ENCODE data around the gene FMOD. TPM values are rescaled to one million over a fixed set of nuclear protein-coding genes. Genes with fewer than 3 reads are reported as not detected.
A peak's percentile ranks its signal among the peaks of the same experiment; 100 is the strongest.

FMOD gene
- total RNA-seq, 2 experiments from 2014 or later: not detected

- peak; percentile 94 for DNase-seq (ENCODE audit: low spot score)
- Histone ChIP-seq H3K79me2 (ENCODE audit: insufficient read depth, low read depth, low read length) (peaks cover 15% of the 10 kb centered on the region; the same call in 1 of the 2 replicates), H3K36me3 (ENCODE audit: insufficient read depth, low read length) (no peaks in the 10 kb centered on the region), H3K4me2 (ENCODE audit: low read length) (peak overlapping the region; percentile 88), H3K27ac (ENCODE audit: low read depth, low read length, poor library complexity, severe bottlenecking) (peak overlapping the region; percentile 98), H3K9me2 (ENCODE audit: insufficient read depth, low read length) (no peaks in the 10 kb centered on the region), H2AFZ (ENCODE audit: low read length) (no peak overlapping the region), H4K20me1 (ENCODE audit: insufficient read depth, low read length) (no peaks in the 10 kb centered on the region), H3K4me1 (ENCODE audit: insufficient read depth, low read length, poor library complexity, severe bottlenecking) (peaks cover 100% of the 10 kb centered on the region), H3K4me3 (ENCODE audit: low read depth, low read length, poor library complexity, severe bottlenecking) (peak overlapping the region; percentile 61), H3K9me3 (ENCODE audit: low read length) (no peaks in the 10 kb centered on the region)
- TF ChIP-seq CTCF (conservative IDR thresholded peaks at IDR 0.05; ENCODE audit: low read length): no peak
- no peak for TF ChIP-seq EZH2phosphoT487 (IDR thresholded peaks at IDR 0.05; ENCODE audit: borderline replicate concordance, low read depth, low read length)
- BruUV-seq (replicated peaks): no TSS peak
- POLR2A ChIA-PET: interaction anchor here (0.8 to 23.3 kb wide), 4 partner anchors 14 to 28 kb away, joined by 3 to 458 read pairs (median 123); partner anchors contain the start of gene BTG2
- intact Hi-C loops (cut with micrococcal nuclease; ENCODE audit: unreplicated experiment): loop anchor here (5.0 kb wide), 1 partner anchor 457 kb away; no protein-coding TSS in a partner anchor
- CTCF ChIA-PET (ENCODE audit: unreplicated experiment): interaction anchor here (0.6 to 1.8 kb wide), 7 partner anchors 12 to 30 kb away, joined by 3 to 12 read pairs (median 4); no protein-coding TSS in a partner anchor
Observed at GRCh38 chr1:203295796-203296195, 55.1 kb downstream of the FMOD start.

- CTCF ChIA-PET (ENCODE audit: unreplicated experiment): interaction anchor here (0.6 to 1.5 kb wide), 4 partner anchors 13 to 29 kb away, joined by 3 to 6 read pairs (median 4); no protein-coding TSS in a partner anchor
Observed at GRCh38 chr1:203291201-203292096, 59.5 kb downstream of the FMOD start.

More at GRCh38 chr1:203291201-203292096, 59.5 kb downstream of the FMOD start:
- POLR2A ChIA-PET: interaction anchor here (0.8 to 23.3 kb wide), 5 partner anchors 8 to 47 kb away, joined by 3 to 458 read pairs (median 32); partner anchors contain the start of gene BTG2
- peak overlapping the region; percentile 93 for H3K4me2 ChIP-seq (ENCODE audit: low read length)
- H3K4me1 ChIP-seq (ENCODE audit: insufficient read depth, low read length, poor library complexity, severe bottlenecking): peaks cover 99% of the 10 kb centered on the region
- DNase-seq (ENCODE audit: low spot score): no peak
- H3K27ac ChIP-seq (ENCODE audit: low read depth, low read length, poor library complexity, severe bottlenecking): peak overlapping the region; percentile 99
- H3K79me2 ChIP-seq (ENCODE audit: insufficient read depth, low read depth, low read length): peaks cover 14% of the 10 kb centered on the region; the same call in 1 of the 2 replicates
- no peaks in the 10 kb centered on the region for H3K9me3 ChIP-seq (ENCODE audit: low read length)
- no peak for TF ChIP-seq EZH2phosphoT487 (IDR thresholded peaks at IDR 0.05; ENCODE audit: borderline replicate concordance, low read depth, low read length)
- no peak for TF ChIP-seq CTCF (conservative IDR thresholded peaks at IDR 0.05; ENCODE audit: low read length)
- H2AFZ ChIP-seq (ENCODE audit: low read length): no peak overlapping the region
- H3K9me2 ChIP-seq (ENCODE audit: insufficient read depth, low read length): no peaks in the 10 kb centered on the region
- no peaks in the 10 kb centered on the region for H3K36me3 ChIP-seq (ENCODE audit: insufficient read depth, low read length)
- no TSS peak for BruUV-seq (replicated peaks)
- no peaks in the 10 kb centered on the region for H4K20me1 ChIP-seq (ENCODE audit: insufficient read depth, low read length)
- peak overlapping the region; percentile 63 for H3K4me3 ChIP-seq (ENCODE audit: low read depth, low read length, poor library complexity, severe bottlenecking)
- intact Hi-C loops (cut with micrococcal nuclease; ENCODE audit: unreplicated experiment): loop anchor here (5.0 kb wide), 1 partner anchor 1226 kb away; the partner anchor contains the start of gene MDM4

Small RNA genes lying within 50 kb of the gene (small RNA-seq; reads per million reads assigned to genes)
- gene AL359837.1: not detected
- 0.16 reads per million for gene RNU6-487P

Other genes starting within 250 kb of the FMOD start
- not detected in 2 replicates for gene ADORA1, start 223.4 kb downstream of the FMOD start, total RNA-seq (2014; rRNA removed; shearing (Covaris generic))
- gene ADORA1, start 223.4 kb downstream of the FMOD start, total RNA-seq (2022): not detected in 2 replicates
- not detected in 2 replicates for gene MYBPH, start 175.3 kb downstream of the FMOD start, total RNA-seq (2014; rRNA removed; shearing (Covaris generic))
- gene MYBPH, start 175.3 kb downstream of the FMOD start, total RNA-seq (2022): not detected in 2 replicates
- not detected in 2 replicates for gene CHI3L1, start 164.4 kb downstream of the FMOD start, total RNA-seq (2014; rRNA removed; shearing (Covaris generic))
- not detected in 2 replicates for gene CHI3L1, start 164.4 kb downstream of the FMOD start, total RNA-seq (2022)
- 1.9 TPM in 2 replicates for gene CHIT1, start 121.4 kb downstream of the FMOD start, total RNA-seq (2014; rRNA removed; shearing (Covaris generic))
- gene CHIT1, start 121.4 kb downstream of the FMOD start, total RNA-seq (2022): 3.6 and 4.6 TPM in 2 replicates
- gene BTG2, start 45.6 kb downstream of the FMOD start, total RNA-seq (2014; rRNA removed; shearing (Covaris generic)): 146 and 156 TPM in 2 replicates
- gene BTG2, start 45.6 kb downstream of the FMOD start, total RNA-seq (2022): 99.5 and 102 TPM in 2 replicates
- gene PRELP, start 124.7 kb upstream of the FMOD start, total RNA-seq (2014; rRNA removed; shearing (Covaris generic)): 0.03 TPM in 1 of 2 replicates, not detected in the other
- not detected in 2 replicates for gene PRELP, start 124.7 kb upstream of the FMOD start, total RNA-seq (2022)
- not detected in 2 replicates for gene OPTC, start 143.0 kb upstream of the FMOD start, total RNA-seq (2014; rRNA removed; shearing (Covaris generic))
- gene OPTC, start 143.0 kb upstream of the FMOD start, total RNA-seq (2022): not detected in 2 replicates

Measured in OCI-LY7 (cell line).